Measurements from ENCODE around the gene MRC1.

GRCh38 chr10:17811146-17811865 is 2.2 kb downstream of the MRC1 start:
- TF ChIP-seq EP300 (IDR thresholded peaks at IDR 0.05): no peak
- TF ChIP-seq POLR2A (IDR thresholded peaks at IDR 0.05): no peak
- no peak for TF ChIP-seq CTCF (IDR thresholded peaks at IDR 0.05)
- TF ChIP-seq POLR2AphosphoS5 (IDR thresholded peaks at IDR 0.05): no peak

Measured in gastroesophageal sphincter (tissue), 3 donors.